ENCODE data around the gene NKD2.
"Not testable (repeated sequence)": the region's sequence is repeated elsewhere in the genome, so short reads cannot be mapped to it uniquely, and the experiment has no call there.

NKD2 gene

DNA sequence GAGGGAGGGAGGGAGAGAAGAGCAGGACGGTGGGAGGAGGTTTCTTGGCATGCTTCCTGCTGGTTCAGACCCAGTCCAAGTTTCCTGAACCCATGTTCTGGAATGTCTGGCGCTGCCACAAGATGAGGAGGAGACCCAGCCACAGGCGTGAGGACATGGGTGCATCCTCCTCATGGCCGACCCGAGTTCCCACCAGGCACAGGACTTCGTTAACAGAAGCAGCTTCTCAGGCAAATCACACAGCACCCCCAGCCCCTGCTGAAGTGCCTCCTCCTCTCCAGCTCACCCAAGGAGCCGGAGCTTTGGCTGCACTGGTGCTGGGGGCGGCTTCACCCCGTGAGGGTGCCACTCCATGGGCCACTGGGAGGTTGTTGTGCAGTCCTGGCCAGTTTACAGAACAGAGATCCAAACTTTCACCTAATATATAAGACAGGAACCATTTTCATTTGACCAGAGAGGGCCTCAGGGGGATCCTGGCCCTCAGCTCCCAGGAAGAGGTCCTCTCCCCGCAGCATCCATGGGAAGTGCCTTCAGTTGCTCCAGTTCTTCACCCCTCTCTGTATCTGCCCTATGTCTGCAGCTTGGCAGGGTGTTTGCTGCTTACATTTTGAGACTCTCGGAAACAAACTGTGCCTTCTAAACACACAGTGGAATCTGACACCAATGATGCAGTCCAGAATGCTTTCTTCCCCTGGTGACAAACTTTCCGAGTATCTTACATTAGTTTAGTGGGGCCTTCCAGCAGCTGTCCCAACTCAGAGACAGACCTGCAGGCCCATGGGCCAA is 10.2 kb upstream of the NKD2 start:
- Histone ChIP-seq H3K4me3 (ENCODE audit: low read depth in 1 of 2, low read length in 1 of 2) (no peak overlapping the region), H3K4me1 (ENCODE audit: control insufficient read depth in 1 of 2, insufficient read depth in 1 of 2, low read depth in 1 of 2, low read length in 1 of 2) (no peaks in the 10 kb centered on the region), H3K27ac (no peak overlapping the region), H3K9me3 (no peaks in the 10 kb centered on the region), H3K27me3 (peaks cover 48% of the 10 kb centered on the region), H3K36me3 (no peaks in the 10 kb centered on the region)
- TF ChIP-seq, protein P1, sequence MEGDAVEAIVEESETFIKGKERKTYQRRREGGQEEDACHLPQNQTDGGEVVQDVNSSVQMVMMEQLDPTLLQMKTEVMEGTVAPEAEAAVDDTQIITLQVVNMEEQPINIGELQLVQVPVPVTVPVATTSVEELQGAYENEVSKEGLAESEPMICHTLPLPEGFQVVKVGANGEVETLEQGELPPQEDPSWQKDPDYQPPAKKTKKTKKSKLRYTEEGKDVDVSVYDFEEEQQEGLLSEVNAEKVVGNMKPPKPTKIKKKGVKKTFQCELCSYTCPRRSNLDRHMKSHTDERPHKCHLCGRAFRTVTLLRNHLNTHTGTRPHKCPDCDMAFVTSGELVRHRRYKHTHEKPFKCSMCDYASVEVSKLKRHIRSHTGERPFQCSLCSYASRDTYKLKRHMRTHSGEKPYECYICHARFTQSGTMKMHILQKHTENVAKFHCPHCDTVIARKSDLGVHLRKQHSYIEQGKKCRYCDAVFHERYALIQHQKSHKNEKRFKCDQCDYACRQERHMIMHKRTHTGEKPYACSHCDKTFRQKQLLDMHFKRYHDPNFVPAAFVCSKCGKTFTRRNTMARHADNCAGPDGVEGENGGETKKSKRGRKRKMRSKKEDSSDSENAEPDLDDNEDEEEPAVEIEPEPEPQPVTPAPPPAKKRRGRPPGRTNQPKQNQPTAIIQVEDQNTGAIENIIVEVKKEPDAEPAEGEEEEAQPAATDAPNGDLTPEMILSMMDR (IDR thresholded peaks at IDR 0.05): no peak

DNA sequence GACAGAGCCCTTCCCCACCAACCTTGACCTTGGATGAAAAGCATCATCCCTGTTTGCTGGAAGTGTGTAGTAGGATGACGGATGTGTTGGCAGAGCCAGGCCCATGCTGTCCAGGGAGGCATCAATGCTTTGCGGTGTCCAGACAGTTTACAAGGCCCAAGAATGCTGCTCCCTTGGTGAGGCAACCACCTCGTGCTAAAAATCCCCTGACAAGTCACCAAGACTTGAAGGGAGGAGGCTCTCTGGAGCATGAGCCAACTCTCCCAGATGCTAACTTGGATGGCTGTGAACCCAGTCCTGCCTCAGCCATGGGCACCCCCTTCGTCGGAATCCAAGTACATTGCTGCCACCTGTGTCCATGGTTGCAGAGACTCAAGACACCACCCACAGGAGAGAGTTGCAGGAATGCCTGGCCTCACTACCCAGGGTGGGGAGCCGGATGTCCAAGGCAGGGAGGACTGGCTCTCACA is 9.5 kb upstream of the NKD2 start:
- Histone ChIP-seq H3K9me3 (no peaks in the 10 kb centered on the region), H3K36me3 (no peaks in the 10 kb centered on the region), H3K4me1 (ENCODE audit: control insufficient read depth in 1 of 2, insufficient read depth in 1 of 2, low read depth in 1 of 2, low read length in 1 of 2) (no peaks in the 10 kb centered on the region), H3K27ac (no peak overlapping the region), H3K27me3 (peaks cover 54% of the 10 kb centered on the region), H3K4me3 (ENCODE audit: low read depth in 1 of 2, low read length in 1 of 2) (no peak overlapping the region)
- TF ChIP-seq, protein P1 (IDR thresholded peaks at IDR 0.05): no peak

DNA sequence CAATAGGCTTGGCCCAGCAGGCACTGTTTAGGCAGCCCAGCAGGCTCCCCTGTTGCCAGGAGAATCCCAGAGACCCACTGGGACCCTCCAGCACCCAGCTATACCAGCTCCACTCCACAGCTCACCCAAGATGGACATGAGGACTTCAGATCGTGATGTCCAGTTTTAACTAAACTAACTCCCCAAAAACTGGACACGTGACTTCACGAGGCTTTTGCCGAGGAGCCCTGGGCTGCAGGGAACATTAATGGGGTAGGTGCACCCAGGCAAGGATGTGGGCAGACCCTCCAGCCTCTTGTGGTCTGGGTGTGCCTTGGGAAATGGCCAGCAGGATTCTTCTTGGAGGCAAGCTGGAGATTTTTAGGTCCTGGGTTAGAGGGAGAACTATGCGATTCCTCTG is 8.9 kb upstream of the NKD2 start:
- Histone ChIP-seq H3K36me3 (no peaks in the 10 kb centered on the region), H3K27ac (no peak overlapping the region), H3K4me3 (ENCODE audit: low read depth in 1 of 2, low read length in 1 of 2) (no peak overlapping the region), H3K9me3 (no peaks in the 10 kb centered on the region), H3K27me3 (peaks cover 61% of the 10 kb centered on the region), H3K4me1 (ENCODE audit: control insufficient read depth in 1 of 2, insufficient read depth in 1 of 2, low read depth in 1 of 2, low read length in 1 of 2) (no peaks in the 10 kb centered on the region)
- TF ChIP-seq, protein P1 (IDR thresholded peaks at IDR 0.05): no peak

GRCh38 chr5:1000329-1000728 is 8.3 kb upstream of the NKD2 start:
- TF ChIP-seq, protein P1 (IDR thresholded peaks at IDR 0.05): no peak
- no peak overlapping the region for H3K4me3 ChIP-seq (ENCODE audit: low read depth in 1 of 2, low read length in 1 of 2)
- H3K36me3 ChIP-seq: no peaks in the 10 kb centered on the region
- H3K27ac ChIP-seq: no peak overlapping the region
- H3K4me1 ChIP-seq (ENCODE audit: control insufficient read depth in 1 of 2, insufficient read depth in 1 of 2, low read depth in 1 of 2, low read length in 1 of 2): no peaks in the 10 kb centered on the region
- peaks cover 67% of the 10 kb centered on the region for H3K27me3 ChIP-seq
- no peaks in the 10 kb centered on the region for H3K9me3 ChIP-seq

GRCh38 chr5:1000831-1001230 is 7.8 kb upstream of the NKD2 start:
- H3K27me3 ChIP-seq: peaks cover 72% of the 10 kb centered on the region
- H3K4me3 ChIP-seq (ENCODE audit: low read depth in 1 of 2, low read length in 1 of 2); H3K27ac ChIP-seq; H3K9me3 ChIP-seq; H3K4me1 ChIP-seq (ENCODE audit: control insufficient read depth in 1 of 2, insufficient read depth in 1 of 2, low read depth in 1 of 2, low read length in 1 of 2); H3K36me3 ChIP-seq: not testable (repeated sequence)

GRCh38 chr5:1001406-1002270 is 7.0 kb upstream of the NKD2 start:
- no peaks in the 10 kb centered on the region for H3K36me3 ChIP-seq
- no peak overlapping the region for H3K4me3 ChIP-seq (ENCODE audit: low read depth in 1 of 2, low read length in 1 of 2)
- H3K4me1 ChIP-seq (ENCODE audit: control insufficient read depth in 1 of 2, insufficient read depth in 1 of 2, low read depth in 1 of 2, low read length in 1 of 2): no peaks in the 10 kb centered on the region
- TF ChIP-seq, protein P1 (IDR thresholded peaks at IDR 0.05): no peak
- H3K27ac ChIP-seq: no peak overlapping the region
- peaks cover 76% of the 10 kb centered on the region for H3K27me3 ChIP-seq
- no peaks in the 10 kb centered on the region for H3K9me3 ChIP-seq

Measured in neutrophil (primary cell).